Left forelimb (tissue), 1 donor: Measurements from ENCODE around the gene RAP1GAP2.
"Not testable (repeated sequence)": the region's sequence is repeated elsewhere in the genome, so short reads cannot be mapped to it uniquely, and the experiment has no call there.

Experiments
- DNase-seq: peaks from one replicate; pipeline ENCODE4 v3.0.0-alpha.2; 2018; ENCODE audit warnings: low spot score

RAP1GAP2 gene

GRCh38 chr17:2885733-2886132, 89.5 kb downstream of the RAP1GAP2 start:
- no peak for DNase-seq

GRCh38 chr17:2888326-2888725, 92.1 kb downstream of the RAP1GAP2 start:
- no peak for DNase-seq

- no peak for DNase-seq
Measured at GRCh38 chr17:2889256-2889655, 93.0 kb downstream of the RAP1GAP2 start.

GRCh38 chr17:2890778-2891177, 94.5 kb downstream of the RAP1GAP2 start:
- not testable (repeated sequence) for DNase-seq

- DNase-seq = no peak
Measured at GRCh38 chr17:2892305-2892971, 96.2 kb downstream of the RAP1GAP2 start.

- no peak for DNase-seq
Measured at GRCh38 chr17:2893422-2893914, 97.2 kb downstream of the RAP1GAP2 start.

GRCh38 chr17:2894782-2895181, 98.5 kb downstream of the RAP1GAP2 start:
- no peak for DNase-seq

GRCh38 chr17:2897605-2898004, 101.4 kb downstream of the RAP1GAP2 start:
- no peak for DNase-seq

GRCh38 chr17:2898255-2898926, 102.2 kb downstream of the RAP1GAP2 start:
- DNase-seq = no peak

- no peak for DNase-seq
Measured at GRCh38 chr17:2899906-2900305, 103.7 kb downstream of the RAP1GAP2 start.

- DNase-seq = no peak
Measured at GRCh38 chr17:2900842-2901241, 104.6 kb downstream of the RAP1GAP2 start.

- DNase-seq = no peak
Measured at GRCh38 chr17:2901582-2901981, 105.3 kb downstream of the RAP1GAP2 start.

GRCh38 chr17:2902546-2902945, 106.3 kb downstream of the RAP1GAP2 start:
- no peak for DNase-seq

- no peak for DNase-seq
Measured at GRCh38 chr17:2903193-2903974, 107.1 kb downstream of the RAP1GAP2 start.

- no peak for DNase-seq
Measured at GRCh38 chr17:2904135-2904534, 107.9 kb downstream of the RAP1GAP2 start.

- no peak for DNase-seq
Measured at GRCh38 chr17:2905269-2905668, 109.0 kb downstream of the RAP1GAP2 start.

- DNase-seq = no peak
Measured at GRCh38 chr17:2905696-2906501, 109.7 kb downstream of the RAP1GAP2 start.

GRCh38 chr17:2906901-2907300, 110.7 kb downstream of the RAP1GAP2 start:
- DNase-seq = no peak

GRCh38 chr17:2909175-2909845, 113.1 kb downstream of the RAP1GAP2 start:
- DNase-seq = no peak

- DNase-seq = no peak
Measured at GRCh38 chr17:2909846-2910234, 113.6 kb downstream of the RAP1GAP2 start.

GRCh38 chr17:2911035-2911754, 115.0 kb downstream of the RAP1GAP2 start:
- DNase-seq = no peak
